HG03045 (cell line): ENCODE measurements around the gene PTGFRN.

Experiments used
- ATAC-seq: cut with Tn5 transposase; IDR thresholded peaks from one replicate; pipeline ENCODE4 v1.9.1; 2021; ENCODE audit warnings: mild to moderate bottlenecking, moderate library complexity; ENCODE audit not compliant: unreplicated experiment

PTGFRN gene

GRCh38 chr1:117026361-117026760 lies 116.6 kb downstream of the PTGFRN start:
- ATAC-seq = no peak

GRCh38 chr1:117029685-117030084 lies 120.0 kb downstream of the PTGFRN start:
- ATAC-seq = no peak

- no peak for ATAC-seq
These were observed 120.7 kb downstream of the PTGFRN start for GRCh38 chr1:117030271-117030877.

GRCh38 chr1:117032266-117032665 lies 122.5 kb downstream of the PTGFRN start:
- ATAC-seq = no peak

GRCh38 chr1:117032681-117033539 lies 123.2 kb downstream of the PTGFRN start:
- no peak for ATAC-seq

- no peak for ATAC-seq
These were observed 124.1 kb downstream of the PTGFRN start for GRCh38 chr1:117033772-117034171.

- ATAC-seq = no peak
These were observed 125.1 kb downstream of the PTGFRN start for GRCh38 chr1:117034791-117035290.

GRCh38 chr1:117036018-117036461 lies 126.3 kb downstream of the PTGFRN start:
- ATAC-seq = no peak

- no peak for ATAC-seq
These were observed 128.1 kb downstream of the PTGFRN start for GRCh38 chr1:117037802-117038201.

- ATAC-seq = no peak
These were observed 128.5 kb downstream of the PTGFRN start for GRCh38 chr1:117038236-117038635.
